C1 segment of cervical spinal cord (tissue), 14 donors: Measurements from ENCODE around the gene PDE10A.
"Not testable (repeated sequence)": the region's sequence is repeated elsewhere in the genome, so short reads cannot be mapped to it uniquely, and the experiment has no call there.

Experiments used
- DNase-seq, 14 donors: peaks; one replicate each; lab custom pipeline; 2025; lab: John Stamatoyannopoulos, UW

Gene PDE10A

GRCh38 chr6:165587206-165587605 lies 75.8 kb downstream of the PDE10A start:
- DNase-seq = no peak

- DNase-seq = no peak
These were observed 76.3 kb downstream of the PDE10A start for GRCh38 chr6:165586706-165587105.

DNA sequence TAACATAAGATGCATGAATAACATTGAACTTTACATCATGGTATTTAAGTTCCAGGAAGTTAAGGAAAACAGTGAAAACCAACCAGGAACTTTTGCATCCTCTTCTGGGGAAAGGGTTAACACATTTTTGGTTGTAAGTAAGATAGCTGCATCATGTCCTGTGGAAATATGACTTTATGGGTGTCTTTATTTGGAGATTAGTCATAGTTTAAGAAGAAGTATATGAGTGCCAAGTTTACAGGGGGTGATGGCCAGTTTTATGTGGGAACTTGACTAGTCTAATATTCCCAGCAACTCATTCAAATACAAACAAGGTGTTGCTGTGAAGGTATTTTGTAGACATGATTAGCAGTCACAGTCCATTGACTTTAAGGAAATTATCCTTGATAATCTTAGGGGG lies 78.0 kb downstream of the PDE10A start:
- DNase-seq = no peak

DNA sequence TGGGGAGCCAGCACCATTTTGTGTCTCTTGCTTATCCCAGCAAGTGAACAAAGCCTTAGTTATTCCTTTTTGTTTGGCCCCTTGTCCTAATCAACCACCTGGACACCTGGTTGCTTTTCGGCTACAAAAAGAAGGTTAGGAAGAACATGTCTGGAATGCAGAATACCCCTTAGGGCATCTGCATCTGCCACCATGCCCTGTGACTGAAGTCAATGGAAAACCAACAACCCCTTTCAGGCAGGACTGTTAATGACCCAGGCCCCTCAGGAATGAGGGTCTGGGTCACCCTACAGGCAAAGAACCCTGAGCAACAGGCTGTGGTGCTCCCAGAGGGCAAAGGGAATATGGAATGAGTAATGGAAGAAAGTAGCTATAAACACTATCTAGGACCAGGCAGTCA lies 78.5 kb downstream of the PDE10A start:
- no peak for DNase-seq

GRCh38 chr6:165581678-165582077 lies 81.4 kb downstream of the PDE10A start:
- no peak for DNase-seq

DNA sequence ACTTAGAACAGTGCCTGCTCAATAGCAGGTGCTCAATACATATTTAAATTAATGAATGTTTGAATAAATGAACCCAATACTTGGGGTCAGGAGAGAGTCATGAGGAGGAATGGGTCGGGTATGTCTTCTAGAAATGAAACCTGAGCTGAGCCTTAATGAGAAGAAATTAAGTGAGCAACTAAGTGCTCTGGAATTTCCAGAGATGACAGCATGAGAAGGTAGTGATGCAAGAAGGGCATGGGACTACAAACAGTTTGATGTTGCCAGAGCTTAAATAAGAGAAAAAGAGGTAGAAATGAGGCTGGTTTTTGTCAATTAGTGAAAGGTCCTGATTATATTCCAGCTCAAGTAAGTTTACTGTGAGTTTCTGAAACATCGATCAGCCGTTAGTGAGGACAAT lies 82.9 kb downstream of the PDE10A start:
- no peak for DNase-seq

DNA sequence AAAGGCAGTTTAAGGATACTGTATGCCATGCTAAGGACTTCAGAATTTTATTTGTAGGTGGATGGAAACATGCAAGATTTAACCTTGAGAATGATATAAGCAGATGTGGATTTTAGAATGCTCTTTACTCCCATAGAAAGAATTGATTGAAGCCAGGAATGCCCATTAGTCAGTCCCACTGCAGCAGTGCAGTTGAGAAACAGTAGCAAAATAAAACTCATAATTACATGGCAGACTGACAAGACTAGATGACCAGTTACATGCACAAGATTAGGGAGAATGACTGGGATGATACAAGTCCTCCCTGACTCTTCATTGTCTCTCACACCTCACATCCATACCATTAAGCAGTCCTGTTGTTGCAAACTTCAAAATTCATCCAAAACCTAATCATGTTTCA lies 83.9 kb downstream of the PDE10A start:
- DNase-seq = no peak

GRCh38 chr6:165577556-165577955 lies 85.5 kb downstream of the PDE10A start:
- DNase-seq = no peak

DNA sequence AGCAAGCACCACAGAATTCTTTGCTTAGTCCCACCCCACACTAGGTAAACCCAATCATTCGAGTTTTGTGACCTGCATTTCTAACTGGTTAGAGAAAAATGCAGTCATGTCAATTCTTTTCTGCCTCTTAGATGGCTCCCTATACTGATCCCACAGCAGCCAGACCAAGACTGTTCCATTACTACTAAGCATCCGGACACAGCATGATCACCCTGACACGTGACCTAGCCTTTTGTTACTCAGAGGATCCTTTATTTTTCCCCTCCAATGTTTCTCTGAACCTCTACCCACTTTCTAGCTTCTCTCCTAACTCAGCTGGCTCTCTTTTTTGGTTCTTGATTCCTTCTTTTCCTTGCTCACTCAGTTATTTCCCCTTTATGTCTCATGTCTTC lies 87.9 kb downstream of the PDE10A start:
- DNase-seq = no peak

- DNase-seq = no peak
These were observed 88.6 kb downstream of the PDE10A start for GRCh38 chr6:165574220-165575157.

DNA sequence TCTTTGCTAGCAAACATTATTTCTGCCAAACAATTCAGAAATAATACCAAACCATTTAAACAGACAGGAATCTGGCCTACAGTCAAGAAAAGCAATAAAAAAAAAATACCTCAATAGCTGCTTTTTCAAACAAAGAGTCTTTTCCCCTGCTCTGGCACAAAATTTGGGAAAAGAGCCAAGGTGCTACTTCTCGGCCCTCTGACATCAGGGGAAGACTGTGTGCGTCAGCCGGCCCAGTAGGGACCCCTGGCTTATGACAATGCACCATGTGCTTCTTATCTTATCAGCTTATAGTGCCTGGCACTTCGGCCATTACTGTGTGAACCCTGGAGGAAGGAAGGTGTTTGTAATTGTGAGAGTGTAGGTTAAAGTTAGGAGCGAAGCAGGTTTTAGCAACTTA lies 89.4 kb downstream of the PDE10A start:
- no peak for DNase-seq

- DNase-seq = no peak
These were observed 91.3 kb downstream of the PDE10A start for GRCh38 chr6:165571721-165572132.

GRCh38 chr6:165571068-165571682 lies 91.9 kb downstream of the PDE10A start:
- no peak for DNase-seq

- DNase-seq = no peak
These were observed 94.7 kb downstream of the PDE10A start for GRCh38 chr6:165568326-165568725.

DNA sequence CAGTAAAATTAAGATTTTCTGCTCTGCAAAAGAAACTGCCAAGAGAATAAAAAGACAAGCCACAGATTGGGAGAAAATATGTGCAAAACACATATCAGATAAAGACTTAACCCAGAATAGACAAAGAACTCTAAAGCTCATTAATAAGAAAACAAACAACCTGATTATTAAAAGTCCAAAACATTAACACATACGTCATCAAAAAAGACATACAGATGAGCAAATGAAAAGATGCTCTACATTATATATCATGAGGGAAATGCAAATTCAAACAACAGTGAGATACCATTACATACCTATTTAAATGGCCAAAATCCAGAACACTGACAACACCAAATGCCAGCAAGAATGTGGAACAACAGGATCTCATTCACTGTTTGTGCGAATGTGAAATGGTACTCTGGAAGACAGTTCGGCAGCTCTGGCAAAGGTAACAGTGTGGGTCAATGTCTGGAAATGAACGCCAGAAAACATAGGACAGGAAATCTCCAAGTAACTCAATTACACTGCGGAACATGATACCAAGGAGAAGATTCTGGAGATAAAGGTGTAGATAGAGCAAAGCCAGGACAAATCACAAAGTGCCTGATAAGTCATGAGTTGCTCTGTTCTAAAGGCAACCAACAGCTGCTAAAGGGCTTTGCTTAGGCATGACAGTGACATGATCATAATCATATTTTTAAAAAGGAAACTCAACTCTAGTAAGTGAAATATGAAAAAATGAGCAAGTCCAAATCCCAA lies 96.8 kb downstream of the PDE10A start:
- no peak for DNase-seq

- no peak for DNase-seq
These were observed 100.5 kb downstream of the PDE10A start for GRCh38 chr6:165562421-165563090.

DNA sequence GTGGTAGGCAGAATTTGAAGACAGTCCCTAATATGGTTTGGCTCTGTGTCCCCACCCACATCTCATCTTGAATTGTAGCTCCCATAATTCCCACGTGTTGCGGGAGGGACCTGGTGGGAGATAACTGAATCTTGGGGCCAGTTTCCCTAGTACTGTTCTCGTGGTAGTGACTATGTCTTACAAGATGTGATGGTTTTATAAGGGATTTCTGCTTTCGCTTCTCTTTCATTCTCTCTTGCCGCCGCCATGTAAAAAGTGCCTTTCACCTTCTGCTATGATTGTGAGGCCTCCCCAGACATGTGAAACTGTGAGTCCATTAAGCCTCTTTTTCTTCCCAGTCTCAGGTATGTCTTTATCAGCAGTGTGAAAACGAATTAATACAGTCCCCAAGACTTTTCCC lies 103.4 kb downstream of the PDE10A start:
- no peak for DNase-seq

GRCh38 chr6:165558097-165558496 lies 104.9 kb downstream of the PDE10A start:
- not testable (repeated sequence) for DNase-seq

DNA sequence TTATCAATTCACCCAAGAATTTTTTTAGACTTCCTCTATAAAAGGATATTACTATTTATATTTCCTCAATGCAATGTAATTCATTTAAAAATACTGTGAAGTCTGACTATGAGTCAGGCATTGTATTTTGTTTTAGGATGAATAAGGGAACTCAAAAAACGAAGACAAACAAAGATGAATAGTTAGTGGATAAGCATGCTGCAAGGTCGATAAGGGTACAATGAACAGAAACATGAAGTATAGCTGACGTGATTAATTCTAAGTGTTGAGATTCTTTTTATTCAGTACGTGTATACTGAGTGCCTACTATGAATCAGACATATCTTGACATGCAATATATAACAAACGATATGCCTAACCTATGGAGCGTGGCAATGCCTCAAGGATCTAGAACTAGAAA lies 105.4 kb downstream of the PDE10A start:
- DNase-seq = no peak

DNA sequence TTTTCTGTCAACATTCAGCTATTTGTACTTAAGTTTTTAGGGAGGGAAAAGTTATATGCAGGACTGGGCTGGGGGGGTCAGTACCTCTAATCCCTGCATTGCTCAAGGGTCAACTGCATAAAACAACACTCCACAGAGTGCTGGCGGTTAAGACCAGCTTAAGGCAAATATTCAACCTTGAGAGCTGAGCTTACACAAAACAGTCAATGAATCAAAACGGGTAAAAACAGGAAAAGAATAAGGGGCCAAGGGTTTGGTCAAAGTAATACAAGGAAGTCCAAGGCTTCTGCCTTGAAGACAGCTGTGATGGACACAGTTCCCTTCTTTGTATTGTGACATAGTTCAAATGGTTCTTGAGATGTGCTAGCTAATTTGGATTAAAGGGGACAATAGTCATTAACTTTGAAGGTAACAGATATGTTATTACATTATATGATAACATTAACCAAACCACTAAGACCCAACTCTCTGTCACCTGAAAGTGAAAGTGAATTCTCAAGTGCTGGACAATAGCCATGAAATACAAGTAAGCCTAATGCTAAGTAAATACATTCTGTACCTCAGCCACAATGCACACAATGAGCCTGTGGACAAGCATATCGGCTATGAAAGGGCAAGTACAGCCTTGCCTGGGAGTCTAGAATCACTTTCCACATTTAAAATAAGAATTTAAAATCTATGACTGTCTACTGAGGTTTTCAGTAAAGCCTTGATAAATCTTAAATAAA lies 106.8 kb downstream of the PDE10A start:
- DNase-seq = no peak

- not testable (repeated sequence) for DNase-seq
These were observed 108.4 kb downstream of the PDE10A start for GRCh38 chr6:165554644-165555043.
